Sciatic nerve (tissue), 2 donors: ENCODE data around the gene NLGN1. TPM values are rescaled to one million over a fixed set of nuclear protein-coding genes. Genes with fewer than 3 reads are reported as not detected.

Experiments
- ATAC-seq: fragments of 200-7000 bp; cut with Tn5 transposase; one replicate; pipeline ENCODE4 v1.9.1; 2020; ENCODE audit warnings: mild to moderate bottlenecking, moderate library complexity
- DNase-seq: peaks from one replicate; pipeline ENCODE4 v3.0.0-alpha.2; 2020; ENCODE audit warnings: low spot score
- intact Hi-C: fragments of 100-400 bp; cut with DNase I; formaldehyde crosslinking; loops from one replicate; pipeline ENCODE4 v1.14.2; 2022
- total RNA-seq: library from RNA; stranded (reverse); fragmentation: NEBNext Ultra II Directional; extraction: Animal tissue kit (Norgen Biotek cat#: 25700); gene quantifications from one replicate; pipeline ENCODE4 v1.2.1, GENCODE V29; 2021
- donor health status: DM: no; HTN: no; CAD: no.
- donor health status: DM: no; HTN: no; CAD: no.

Gene NLGN1
- total RNA-seq, 1 donor from 2014 or later, result 26.0 TPM

DNA sequence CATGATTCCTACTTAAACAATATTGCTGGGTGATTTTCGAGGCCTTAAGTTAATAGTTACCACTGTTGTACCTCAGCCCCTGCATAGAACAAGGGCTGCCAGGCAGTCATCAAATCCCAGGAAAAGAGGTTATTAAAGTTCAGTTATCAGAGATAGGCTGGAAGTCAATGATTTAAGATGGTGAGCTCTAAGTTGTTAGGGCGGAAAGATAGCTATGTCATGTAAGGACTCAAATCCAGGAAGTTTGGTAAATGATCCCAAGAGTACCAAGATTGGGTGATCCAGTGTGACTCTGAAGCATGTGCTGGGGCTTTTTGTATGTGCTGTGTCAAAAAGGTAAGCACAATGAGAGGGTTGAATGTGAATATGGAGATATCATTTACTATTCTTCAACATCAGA, 287.9 kb downstream of the NLGN1 start:
- intact Hi-C loops, result no loop called here
- ATAC-seq (no peak), DNase-seq (no peak)

- ATAC-seq (peak; percentile 73), DNase-seq (no peak)
- intact Hi-C loops, result no loop called here
These were observed 290.8 kb downstream of the NLGN1 start for GRCh38 chr3:173688216-173688842.

DNA sequence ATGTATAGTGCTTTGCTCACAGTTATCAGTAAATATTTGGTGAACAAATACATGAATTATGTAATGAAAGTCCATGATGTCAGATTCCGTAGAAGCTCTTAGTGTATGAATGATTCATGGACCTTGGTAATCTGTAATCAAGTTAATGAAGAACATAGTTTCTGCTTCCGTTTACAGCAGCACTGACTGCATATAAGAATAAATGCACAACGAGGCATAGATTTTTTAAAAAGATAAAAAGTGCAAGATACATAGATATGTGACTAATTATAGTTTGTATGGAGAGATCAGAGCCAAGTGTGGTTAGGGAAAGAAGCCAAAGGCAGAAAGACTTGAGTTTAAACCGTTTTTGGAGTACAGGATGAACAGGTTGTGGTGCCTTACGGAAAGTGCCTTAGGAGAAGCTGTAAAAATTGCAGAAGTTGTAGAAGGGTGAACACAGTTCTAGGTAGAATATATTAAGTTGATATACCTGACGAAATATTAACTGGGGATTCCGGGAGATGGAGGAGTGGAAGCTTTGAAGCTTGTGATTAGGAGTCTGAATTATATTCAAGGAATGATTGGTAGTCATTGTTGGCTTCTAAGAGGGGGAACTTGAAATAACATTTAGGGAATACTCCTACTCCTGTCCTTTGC, 293.1 kb downstream of the NLGN1 start:
- ATAC-seq (no peak), DNase-seq (no peak)
- intact Hi-C loops, result no loop called here

GRCh38 chr3:173699353-173699752, 301.8 kb downstream of the NLGN1 start:
- no peak for DNase-seq
- intact Hi-C loops, result no loop called here
- no peak for ATAC-seq

- DNase-seq (no peak), ATAC-seq (no peak)
- intact Hi-C loops, result no loop called here
These were observed 302.8 kb downstream of the NLGN1 start for GRCh38 chr3:173700336-173700735.

- ATAC-seq (no peak), DNase-seq (no peak)
- intact Hi-C loops, result no loop called here
These were observed 305.0 kb downstream of the NLGN1 start for GRCh38 chr3:173702561-173702960.

DNA sequence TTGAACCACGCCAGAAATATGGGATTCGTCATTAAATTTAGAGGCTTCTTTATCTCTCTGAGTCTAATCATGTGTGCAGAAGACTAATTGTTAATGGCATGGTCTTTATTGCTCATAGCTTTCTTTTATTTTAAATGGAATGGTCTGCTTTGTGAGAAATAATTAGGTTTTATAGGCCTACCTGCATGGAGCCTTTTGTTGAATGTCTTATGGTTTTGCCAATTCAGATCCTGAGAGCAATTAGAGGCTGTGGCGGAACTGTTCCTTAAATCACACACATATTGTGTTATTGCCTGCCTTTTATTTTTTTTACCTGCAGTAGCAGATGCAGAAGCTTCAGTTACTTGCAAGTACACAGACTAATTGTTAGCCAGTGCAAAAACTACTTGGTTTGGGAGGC, 306.2 kb downstream of the NLGN1 start:
- DNase-seq (no peak), ATAC-seq (no peak)
- intact Hi-C loops, result no loop called here

DNA sequence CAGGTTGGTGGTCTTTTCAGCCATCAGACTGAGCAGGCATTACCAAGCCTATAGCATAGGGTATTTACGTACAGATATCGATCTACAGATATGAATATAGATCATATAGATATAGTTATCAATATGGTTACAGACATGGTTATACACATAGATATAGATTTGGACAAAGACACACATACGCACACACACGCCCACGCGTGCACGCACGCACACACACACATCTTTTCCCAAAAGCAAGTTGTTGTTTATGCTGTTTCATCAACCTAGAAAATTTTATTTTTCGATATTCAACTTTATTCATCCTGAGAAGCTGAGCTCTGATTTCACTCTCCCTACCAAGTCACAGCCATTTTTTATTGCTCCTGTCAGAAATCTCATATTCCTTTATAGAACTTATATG, 309.1 kb downstream of the NLGN1 start:
- DNase-seq (no peak), ATAC-seq (no peak)
- intact Hi-C loops, result no loop called here

DNA sequence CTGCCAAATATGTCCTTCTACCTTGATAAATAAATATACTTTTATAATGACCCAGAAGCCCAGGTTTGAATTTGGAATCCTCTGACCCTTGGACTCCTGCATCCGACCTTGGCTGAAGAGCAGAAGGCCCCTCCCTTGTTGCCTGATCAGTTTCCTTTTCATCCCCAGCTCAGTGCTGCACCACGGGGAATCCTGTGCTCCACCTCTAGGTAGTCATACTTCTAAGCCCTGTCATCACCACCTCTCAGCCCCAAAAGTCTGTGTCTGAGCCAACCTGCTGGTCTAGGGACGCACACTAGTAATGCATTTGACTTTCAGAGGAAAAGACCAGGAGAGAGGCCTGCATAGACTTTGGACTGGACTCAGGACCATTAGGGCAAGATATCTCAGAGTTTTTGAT, 310.6 kb downstream of the NLGN1 start:
- intact Hi-C loops, result no loop called here
- DNase-seq (no peak), ATAC-seq (no peak)

GRCh38 chr3:173709026-173709425, 311.5 kb downstream of the NLGN1 start:
- DNase-seq (no peak), ATAC-seq (no peak)
- intact Hi-C loops, result no loop called here

GRCh38 chr3:173711619-173712018, 314.1 kb downstream of the NLGN1 start:
- DNase-seq (no peak), ATAC-seq (no peak)
- intact Hi-C loops, result no loop called here

GRCh38 chr3:173719585-173719984, 322.0 kb downstream of the NLGN1 start:
- intact Hi-C loops, result no loop called here
- no peak for ATAC-seq
- no peak for DNase-seq

DNA sequence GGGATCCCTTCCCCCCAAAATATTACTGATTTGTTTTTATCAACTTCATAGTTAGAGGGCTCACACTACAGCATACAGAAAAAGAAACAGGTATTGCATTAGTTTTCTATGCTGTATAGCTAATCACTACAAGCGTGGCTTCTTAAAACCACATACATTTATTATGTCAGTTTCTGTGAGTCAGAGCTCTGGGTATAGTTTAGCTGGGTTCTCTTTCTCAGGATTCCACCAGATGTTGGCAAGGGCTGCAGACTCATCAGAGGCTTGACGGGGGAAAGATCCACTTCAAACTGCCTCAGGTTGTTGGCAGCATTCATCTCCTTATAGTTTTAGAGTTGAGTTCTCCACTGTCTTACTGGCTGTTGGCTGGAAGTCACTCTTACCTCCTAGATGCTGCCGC, 328.0 kb downstream of the NLGN1 start:
- DNase-seq, result no peak
- no peak for ATAC-seq

GRCh38 chr3:173730391-173730790, 332.8 kb downstream of the NLGN1 start:
- ATAC-seq, result no peak
- intact Hi-C loops, result no loop called here

More for the DNA sequence above, 328.0 kb downstream of the NLGN1 start:
- intact Hi-C loops, result no loop called here

GRCh38 chr3:173732237-173732636, 334.7 kb downstream of the NLGN1 start:
- intact Hi-C loops, result no loop called here
- DNase-seq (no peak), ATAC-seq (peak; percentile 50)

More at GRCh38 chr3:173730391-173730790, 332.8 kb downstream of the NLGN1 start:
- DNase-seq, result no peak

DNA sequence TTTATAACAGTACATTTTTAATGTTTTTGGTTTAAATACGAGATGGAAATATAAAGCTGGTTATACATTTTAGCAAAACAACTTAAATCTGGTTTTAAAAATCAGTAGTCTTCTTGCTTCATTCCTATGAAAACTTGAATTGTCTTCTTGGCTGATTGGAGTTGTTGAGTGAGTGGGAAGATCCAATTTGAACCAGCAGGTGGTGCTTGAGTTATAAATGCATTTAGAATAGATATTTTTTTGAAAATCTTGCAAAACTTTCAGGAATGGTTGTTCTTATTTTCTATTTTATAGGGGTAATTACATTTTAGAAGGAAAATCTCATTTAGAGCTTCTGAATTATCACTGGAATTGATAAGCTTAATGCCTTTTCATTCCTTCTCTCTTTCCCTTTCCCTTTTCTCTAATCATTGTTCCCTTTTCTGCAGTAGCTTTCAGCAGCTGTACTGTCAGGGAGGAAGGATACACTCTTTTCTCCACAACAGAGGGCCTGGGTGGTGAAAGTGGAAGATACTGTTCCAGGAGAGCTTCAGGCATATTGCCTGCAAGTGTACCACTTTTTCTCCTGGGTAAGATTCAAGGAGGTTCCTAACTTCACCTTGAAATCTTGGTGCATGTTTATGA, 335.6 kb downstream of the NLGN1 start:
- ATAC-seq (no peak), DNase-seq (no peak)
- intact Hi-C loops, result no loop called here

DNA sequence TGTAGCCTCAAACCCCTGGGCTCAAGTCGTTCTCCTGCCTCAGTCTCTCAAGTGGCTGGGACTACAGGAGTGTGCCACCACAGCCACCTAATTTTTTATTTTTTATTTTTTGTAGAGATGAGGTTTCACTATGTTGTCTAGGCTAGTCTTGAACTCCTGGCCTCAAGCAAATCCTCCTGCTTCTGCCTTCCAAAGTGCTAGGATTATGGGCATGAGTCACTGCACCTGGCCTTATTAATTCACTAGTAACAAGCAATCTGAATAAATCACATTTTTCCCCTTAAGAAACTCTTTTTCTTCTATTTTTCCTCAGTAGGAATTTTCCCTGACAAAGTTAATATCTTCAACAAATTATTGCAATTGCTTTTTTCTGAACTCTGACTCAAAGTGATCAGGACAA, 336.9 kb downstream of the NLGN1 start:
- intact Hi-C loops, result no loop called here
- DNase-seq (no peak), ATAC-seq (no peak)

- no peak for ATAC-seq
These were observed 337.4 kb downstream of the NLGN1 start for GRCh38 chr3:173734895-173735294.

GRCh38 chr3:173735841-173736240, 338.3 kb downstream of the NLGN1 start:
- ATAC-seq, result no peak
- intact Hi-C loops, result no loop called here
- no peak for DNase-seq

More at GRCh38 chr3:173734895-173735294, 337.4 kb downstream of the NLGN1 start:
- intact Hi-C loops, result no loop called here
- no peak for DNase-seq

DNA sequence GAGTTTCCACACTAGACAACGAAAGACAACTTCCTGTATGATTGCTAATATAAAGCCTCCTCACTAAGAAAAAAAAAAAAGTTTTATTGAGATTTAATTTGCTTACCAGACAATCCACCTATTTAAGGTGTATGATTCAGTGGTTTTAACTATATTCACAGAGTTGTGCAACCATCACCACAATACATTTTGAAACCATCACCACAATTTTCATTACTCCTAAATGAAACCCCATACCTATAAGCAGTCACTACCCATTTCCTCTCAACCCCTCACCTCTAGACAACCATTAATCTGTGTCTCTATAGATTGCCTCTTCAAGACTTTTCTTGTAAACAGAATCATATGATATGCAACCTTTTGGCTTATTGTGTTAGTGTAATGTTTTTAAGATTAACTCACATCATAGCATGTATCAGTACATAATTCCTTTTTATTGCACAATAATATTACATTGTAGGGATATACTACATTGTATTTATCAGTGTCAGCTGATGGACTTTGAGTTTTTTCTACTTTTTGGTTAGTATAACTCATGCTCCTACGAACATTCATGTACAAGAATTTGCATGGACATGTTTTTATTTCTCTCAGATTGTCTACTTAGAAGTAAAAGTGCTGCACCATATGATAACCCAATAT, 339.7 kb downstream of the NLGN1 start:
- intact Hi-C loops, result no loop called here
- DNase-seq (no peak), ATAC-seq (no peak)
